Measurements from ENCODE around the gene SHKBP1.
"Not testable (repeated sequence)": the region's sequence is repeated elsewhere in the genome, so short reads cannot be mapped to it uniquely, and the experiment has no call there.

SHKBP1 gene

GRCh38 chr19:40576585-40577451, at the start of gene SHKBP1:
Gene SHKBP1 (plus strand): TSS chr19:40576873. CDS start chr19:40576900, 27 bp downstream.
- peak; percentile 98 for DNase-seq (ENCODE audit: low spot score)

GRCh38 chr19:40528078-40528477, 48.6 kb upstream of the SHKBP1 start:
- no peak for DNase-seq (ENCODE audit: low spot score)

- no peak for DNase-seq (ENCODE audit: low spot score)
Measured at GRCh38 chr19:40528533-40529092, 48.1 kb upstream of the SHKBP1 start.

GRCh38 chr19:40529093-40529954, 47.3 kb upstream of the SHKBP1 start:
- DNase-seq (ENCODE audit: low spot score): peak; percentile 99

GRCh38 chr19:40530091-40530901, 46.4 kb upstream of the SHKBP1 start:
- peak; percentile 58 for DNase-seq (ENCODE audit: low spot score)

GRCh38 chr19:40533508-40533907, 43.2 kb upstream of the SHKBP1 start:
- DNase-seq (ENCODE audit: low spot score): no peak

GRCh38 chr19:40534148-40534547, 42.5 kb upstream of the SHKBP1 start:
- DNase-seq (ENCODE audit: low spot score): no peak

- no peak for DNase-seq (ENCODE audit: low spot score)
Measured at GRCh38 chr19:40539070-40539469, 37.6 kb upstream of the SHKBP1 start.

GRCh38 chr19:40542202-40542859, 34.3 kb upstream of the SHKBP1 start:
- DNase-seq (ENCODE audit: low spot score): no peak

GRCh38 chr19:40543029-40543597, 33.6 kb upstream of the SHKBP1 start:
- no peak for DNase-seq (ENCODE audit: low spot score)

- DNase-seq (ENCODE audit: low spot score): not testable (repeated sequence)
Measured at GRCh38 chr19:40546153-40546841, 30.4 kb upstream of the SHKBP1 start.

GRCh38 chr19:40547190-40547589, 29.5 kb upstream of the SHKBP1 start:
- not testable (repeated sequence) for DNase-seq (ENCODE audit: low spot score)

- DNase-seq (ENCODE audit: low spot score): no peak
Measured at GRCh38 chr19:40547836-40548235, 28.8 kb upstream of the SHKBP1 start.

GRCh38 chr19:40549007-40549708, 27.5 kb upstream of the SHKBP1 start:
- peak; percentile 74 for DNase-seq (ENCODE audit: low spot score)

- DNase-seq (ENCODE audit: low spot score): no peak
Measured at GRCh38 chr19:40550951-40551350, 25.7 kb upstream of the SHKBP1 start.

GRCh38 chr19:40552848-40553247, 23.8 kb upstream of the SHKBP1 start:
- no peak for DNase-seq (ENCODE audit: low spot score)

GRCh38 chr19:40553885-40554857, 22.5 kb upstream of the SHKBP1 start:
- DNase-seq (ENCODE audit: low spot score): no peak

GRCh38 chr19:40555978-40556689, 20.5 kb upstream of the SHKBP1 start:
- DNase-seq (ENCODE audit: low spot score): no peak

All from germinal center (tissue), 1 donor.